GM15510 (cell line): Measurements from ENCODE around the gene PDPK1.

ENCODE experiments used
- POLR2A ChIP-seq: IDR thresholded peaks from 3 replicates; pipeline ENCODE4 v1.6.1; 2011; ENCODE audit warnings: borderline replicate concordance; ENCODE audit not compliant: insufficient read length; ENCODE audit errors: extremely low read depth

PDPK1 gene

DNA sequence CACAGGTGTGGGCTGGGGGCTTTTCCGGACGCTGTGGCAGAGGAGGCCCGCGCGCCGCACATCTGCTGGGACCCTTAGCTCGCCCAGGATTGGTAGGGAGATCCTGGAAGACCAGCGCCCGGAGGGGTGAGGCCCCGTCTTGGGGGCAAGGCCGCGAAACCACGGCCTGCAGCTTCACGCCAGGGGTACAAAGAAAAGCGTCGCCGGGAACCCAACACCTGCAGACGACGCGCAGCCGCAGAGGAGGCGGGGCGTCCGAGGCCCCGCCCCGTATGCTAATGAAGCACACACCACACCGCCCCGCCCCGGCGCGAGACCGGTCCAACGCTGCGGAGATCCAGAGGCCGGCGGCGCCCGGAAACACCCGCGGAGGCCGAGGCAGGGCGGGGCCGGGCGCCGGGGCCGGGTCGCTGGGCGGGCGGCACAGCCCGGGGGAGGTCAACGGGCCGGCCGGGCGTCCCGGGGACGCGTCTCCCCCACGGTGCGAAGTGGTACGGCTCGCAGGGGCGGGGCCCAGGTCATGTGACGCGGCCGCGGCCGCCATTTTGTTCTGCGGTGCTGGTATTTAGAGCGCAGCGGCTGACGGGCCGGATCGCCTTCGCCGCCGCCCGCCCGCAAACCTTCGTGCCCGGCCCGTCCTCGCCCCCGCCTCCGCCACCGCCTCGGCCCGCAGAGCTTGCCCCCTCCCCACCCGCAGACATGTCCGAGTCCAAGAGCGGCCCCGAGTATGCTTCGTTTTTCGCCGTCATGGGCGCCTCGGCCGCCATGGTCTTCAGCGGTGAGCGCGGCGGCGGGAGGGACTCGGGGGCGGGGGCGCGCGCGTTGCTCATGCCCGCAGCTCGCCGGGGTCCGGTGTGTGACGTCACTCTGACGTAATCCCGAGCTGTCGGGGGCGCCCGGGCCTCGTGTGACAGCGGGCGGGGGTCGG, 24.2 kb upstream of the PDPK1 start, which contains the start of gene ATP6V0C:
Gene ATP6V0C, plus strand, starts transcription at position 548 of the 928 bp plus-strand sequence. Its CDS starts 152 bp downstream, at position 700.
- peak; percentile 86 for TF ChIP-seq POLR2A

DNA sequence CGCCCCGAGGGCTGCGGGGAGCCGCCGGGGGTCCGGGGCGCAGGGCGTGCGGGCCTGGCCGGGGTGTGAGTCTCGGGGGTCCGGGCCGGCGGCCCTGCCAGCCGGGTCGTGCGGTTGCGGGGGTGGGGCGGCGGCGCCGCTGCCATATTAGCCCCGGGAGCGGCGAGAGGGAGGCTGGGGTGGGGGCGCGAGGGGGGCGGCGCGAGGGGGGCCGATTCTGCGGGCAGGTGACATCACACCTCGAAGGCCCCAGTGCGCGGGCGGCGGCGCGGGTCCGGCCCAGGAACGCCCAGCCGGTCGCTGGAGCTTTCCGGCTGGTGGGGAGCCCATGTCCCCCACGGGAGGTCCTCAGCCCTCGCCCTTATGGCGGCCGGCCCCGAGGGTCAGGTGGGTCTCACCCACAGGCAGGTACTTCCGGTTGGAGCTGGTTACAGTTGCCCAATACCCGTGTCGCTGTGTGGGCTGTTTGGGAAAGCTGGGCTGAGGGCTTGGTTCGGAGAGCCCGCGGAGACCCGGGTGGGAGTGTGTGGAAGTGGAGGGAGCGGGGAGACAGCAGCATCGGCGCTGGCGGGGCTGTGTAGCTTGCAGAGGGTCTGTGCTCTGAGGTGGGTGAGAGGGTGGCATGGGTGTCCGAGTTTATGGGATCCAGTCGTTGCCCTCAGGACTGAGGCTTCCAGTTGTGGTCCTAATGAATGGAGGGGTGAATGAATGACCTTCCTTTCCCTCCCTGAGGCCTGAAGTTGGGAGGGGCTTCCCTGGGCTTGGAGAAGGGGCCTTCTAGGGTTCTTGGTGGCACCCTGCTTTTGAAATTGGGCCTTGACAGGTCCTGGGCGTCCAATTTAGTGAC, 23.3 kb upstream of the PDPK1 start:
- no peak for TF ChIP-seq POLR2A

DNA sequence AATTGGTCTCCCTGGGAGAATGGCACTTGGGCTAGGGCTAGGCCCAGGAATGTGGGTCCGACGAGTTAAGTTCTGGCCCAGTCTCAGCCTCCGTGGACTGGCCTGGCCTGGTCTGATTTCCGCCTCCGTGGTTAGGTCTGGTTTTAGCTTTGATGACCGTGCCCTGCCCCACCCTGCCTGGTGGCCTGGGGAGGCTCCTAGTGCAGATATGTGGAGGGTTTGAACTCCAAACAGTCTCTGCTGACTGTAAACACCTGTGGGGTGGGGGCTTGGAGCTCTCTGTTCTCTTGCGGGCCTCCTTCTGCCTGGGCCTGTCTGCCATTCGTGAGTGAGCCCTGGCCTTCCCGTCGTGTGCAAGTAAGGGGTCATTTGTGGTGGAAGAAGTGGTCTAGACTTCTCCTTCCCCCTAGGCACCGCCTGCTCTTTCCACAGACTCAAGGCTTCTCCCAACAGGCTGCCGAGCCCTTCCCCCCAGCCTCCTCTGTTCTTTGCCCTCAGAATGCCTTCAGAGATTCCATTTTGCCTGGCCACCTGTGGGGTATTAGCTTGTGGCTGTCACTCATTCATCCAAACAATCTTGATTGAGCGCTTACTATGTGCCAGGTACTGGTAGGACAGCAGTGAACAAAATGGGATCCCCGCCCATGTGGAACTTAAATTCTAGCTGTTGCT, 22.5 kb upstream of the PDPK1 start:
- TF ChIP-seq POLR2A: no peak

DNA sequence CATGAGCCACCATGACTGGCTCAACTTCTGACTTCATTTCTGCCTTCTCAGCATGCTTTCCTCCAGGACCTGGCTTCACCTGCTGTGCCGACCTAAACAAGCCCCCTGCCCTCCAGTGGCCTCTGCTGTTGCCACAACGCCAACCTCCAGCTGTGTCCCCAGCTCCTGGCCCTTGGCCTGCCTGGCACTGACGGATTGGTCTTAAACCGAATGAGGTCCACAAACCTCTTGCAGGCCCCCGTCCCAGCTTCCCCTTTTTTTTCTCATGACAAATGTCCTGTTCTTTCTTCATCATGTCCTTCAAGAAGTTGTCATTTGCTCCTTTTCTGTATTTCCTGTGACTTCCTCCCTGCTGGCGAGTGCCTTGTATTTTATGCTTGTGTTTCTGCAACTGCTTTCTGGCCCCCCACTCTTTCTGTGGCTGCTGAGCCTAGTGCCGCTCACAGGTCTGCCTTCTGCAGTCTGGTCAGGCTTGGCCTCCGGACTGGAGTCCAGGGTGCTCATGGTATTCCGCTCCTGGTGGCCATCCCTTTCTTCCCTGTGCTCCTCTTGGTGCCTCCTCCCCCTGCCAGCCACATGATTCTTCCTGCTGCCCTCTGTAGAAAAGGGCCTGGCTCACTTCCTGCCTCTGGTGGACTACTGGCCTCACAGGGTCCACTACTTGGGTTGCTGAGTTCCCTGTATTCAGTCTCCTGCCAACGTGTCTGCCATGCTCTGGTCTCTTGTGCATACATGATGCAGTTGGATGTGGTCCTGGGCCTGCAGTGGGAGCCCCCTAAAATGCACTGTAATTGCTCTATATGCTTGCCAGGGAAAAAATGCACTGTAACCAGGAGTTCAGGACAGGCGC, 21.2 kb upstream of the PDPK1 start:
- TF ChIP-seq POLR2A: no peak

- TF ChIP-seq POLR2A: no peak
These were observed 19.7 kb upstream of the PDPK1 start for GRCh38 chr16:2517954-2518605.

DNA sequence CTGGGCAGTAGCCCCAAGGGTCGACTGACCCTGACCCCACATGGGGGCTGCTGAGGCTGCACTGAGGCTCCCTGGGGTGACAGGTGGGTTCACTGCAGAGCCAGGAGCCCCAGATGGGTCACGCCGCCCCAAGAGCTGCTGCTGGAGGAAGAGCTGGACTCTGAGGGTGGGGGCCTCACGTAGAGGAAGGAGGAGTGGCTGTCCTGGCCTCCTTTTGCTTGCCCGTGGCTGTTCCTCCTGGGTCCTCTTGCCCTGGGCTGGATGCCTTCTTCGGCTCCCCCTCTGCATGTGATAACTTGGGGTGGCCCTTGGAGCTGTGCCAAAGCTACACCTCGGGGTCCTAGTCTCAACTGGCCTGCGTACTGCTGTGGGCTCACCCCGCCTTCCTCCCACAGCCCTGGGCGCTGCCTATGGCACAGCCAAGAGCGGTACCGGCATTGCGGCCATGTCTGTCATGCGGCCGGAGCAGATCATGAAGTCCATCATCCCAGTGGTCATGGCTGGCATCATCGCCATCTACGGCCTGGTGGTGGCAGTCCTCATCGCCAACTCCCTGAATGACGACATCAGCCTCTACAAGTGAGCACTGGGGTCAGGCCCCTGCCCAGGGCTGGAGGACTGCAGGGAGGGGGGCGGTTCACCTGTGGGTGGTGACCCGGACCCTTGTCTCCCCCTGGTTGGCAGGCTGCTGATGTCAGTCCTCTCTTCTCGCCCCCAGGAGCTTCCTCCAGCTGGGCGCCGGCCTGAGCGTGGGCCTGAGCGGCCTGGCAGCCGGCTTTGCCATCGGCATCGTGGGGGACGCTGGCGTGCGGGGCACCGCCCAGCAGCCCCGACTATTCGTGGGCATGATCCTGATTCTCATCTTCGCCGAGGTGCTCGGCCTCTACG, 18.8 kb upstream of the PDPK1 start:
- TF ChIP-seq POLR2A: no peak

GRCh38 chr16:2519711-2520080, 18.1 kb upstream of the PDPK1 start:
- TF ChIP-seq POLR2A: no peak

DNA sequence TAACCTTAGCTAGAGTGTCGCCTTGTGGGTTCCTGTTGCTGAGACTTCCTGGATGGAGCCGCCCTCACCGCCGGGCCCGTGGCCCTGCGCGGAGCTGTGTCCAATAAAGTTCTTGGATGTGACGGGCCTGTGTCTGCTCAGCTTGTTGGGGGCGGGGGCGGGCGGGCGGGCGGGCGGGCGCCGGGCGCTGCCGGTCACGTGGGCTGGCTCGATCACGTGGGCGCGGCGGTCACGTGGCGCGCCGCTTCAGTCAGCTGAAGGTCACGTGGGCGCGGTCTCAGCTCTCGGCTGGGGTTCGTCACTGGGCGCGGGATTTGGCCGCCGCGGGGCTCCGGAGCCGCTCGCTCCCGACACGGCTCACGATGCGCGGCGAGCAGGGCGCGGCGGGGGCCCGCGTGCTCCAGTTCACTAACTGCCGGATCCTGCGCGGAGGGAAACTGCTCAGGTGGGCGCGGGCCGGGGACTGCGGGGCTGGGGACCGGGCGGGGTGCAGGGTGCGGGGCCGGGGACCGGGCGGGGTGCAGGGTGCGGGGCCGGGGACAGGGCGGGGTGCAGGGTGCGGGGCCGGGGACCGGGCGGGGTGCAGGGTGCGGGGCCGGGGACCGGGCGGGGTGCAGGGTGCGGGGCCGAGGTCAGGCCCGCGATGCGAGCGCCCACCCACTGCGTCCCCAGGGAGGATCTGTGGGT, 17.6 kb upstream of the PDPK1 start, which contains the start of gene AMDHD2:
Gene AMDHD2, plus strand, starts transcription at position 275 of the 687 bp plus-strand sequence. Its CDS starts 88 bp downstream, at position 363.
- peak; percentile 67 for TF ChIP-seq POLR2A

GRCh38 chr16:2520784-2521531, 16.9 kb upstream of the PDPK1 start:
- TF ChIP-seq POLR2A: no peak

DNA sequence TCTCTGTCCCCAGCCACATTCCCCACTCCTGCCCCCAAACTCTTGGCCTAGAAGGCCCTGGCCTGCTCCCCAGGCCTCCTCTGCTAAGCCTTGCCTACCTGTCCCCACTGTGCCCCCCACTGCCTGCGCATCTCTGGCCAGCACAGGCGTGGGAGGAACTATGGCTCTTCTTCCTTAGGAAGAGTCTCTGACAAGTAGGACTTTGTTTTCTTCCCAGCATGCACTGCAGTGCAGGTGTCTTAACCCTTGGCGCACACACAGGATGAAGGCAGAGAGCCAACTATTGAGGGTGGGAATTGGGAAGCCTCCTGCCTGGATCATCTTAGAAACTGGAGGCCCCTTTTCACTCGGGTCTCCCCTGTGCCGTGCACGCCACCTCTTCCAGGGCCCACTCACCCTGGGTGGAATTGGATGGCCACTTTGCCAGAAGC, 14.0 kb upstream of the PDPK1 start:
- TF ChIP-seq POLR2A: no peak

GRCh38 chr16:2524339-2524938, 13.4 kb upstream of the PDPK1 start:
- no peak for TF ChIP-seq POLR2A
